Measurements from ENCODE around the gene CHST12. TPM values are rescaled to one million over a fixed set of nuclear protein-coding genes. Genes with fewer than 3 reads are reported as not detected.

Gene CHST12
- 32.0 TPM for polyA plus RNA-seq (2012; ENCODE audit: insufficient read depth, insufficient read length, low read depth)

GRCh38 chr7:2403014-2403717 is at the start of gene CHST12:
Gene CHST12 (plus strand): TSS chr7:2403611. CDS start chr7:2432640, 29,029 bp downstream.
- no peak for TF ChIP-seq CTCF (IDR thresholded peaks at IDR 0.05; ENCODE audit: low read depth, low read length)
- peak; percentile 97 for DNase-seq
- no peaks in the 10 kb centered on the region for H3K27me3 ChIP-seq
- peaks cover 13% of the 10 kb centered on the region for H3K4me1 ChIP-seq
- H3K4me3 ChIP-seq (ENCODE audit: low read depth, low read length), result peak within 1 kb of the TSS; percentile 83
- H3K36me3 ChIP-seq, result no peaks in the 10 kb centered on the region
- H3K9me3 ChIP-seq, result no peaks in the 10 kb centered on the region

DNA sequence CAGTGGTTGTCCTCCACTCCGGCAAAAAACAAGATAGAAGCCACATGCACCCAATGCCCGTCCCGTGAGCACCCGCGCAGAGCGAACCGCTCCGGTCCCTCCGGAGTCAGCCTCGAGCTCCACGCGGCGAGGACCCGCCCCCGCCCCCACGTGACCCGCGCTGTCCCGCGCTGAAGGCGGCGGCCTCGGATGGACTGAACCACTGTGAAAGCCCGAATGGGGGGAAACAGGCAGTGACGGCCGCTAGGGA is 49.5 kb upstream of the CHST12 start:
- Histone ChIP-seq H3K4me1 (peaks cover 5% of the 10 kb centered on the region), H3K36me3 (peaks cover 34% of the 10 kb centered on the region), H3K9me3 (no peaks in the 10 kb centered on the region), H3K4me3 (ENCODE audit: low read depth, low read length) (peak overlapping the region; percentile 90), H3K27me3 (no peaks in the 10 kb centered on the region)
- TF ChIP-seq CTCF (IDR thresholded peaks at IDR 0.05; ENCODE audit: low read depth, low read length), result no peak
- DNase-seq, result peak; percentile 94

DNA sequence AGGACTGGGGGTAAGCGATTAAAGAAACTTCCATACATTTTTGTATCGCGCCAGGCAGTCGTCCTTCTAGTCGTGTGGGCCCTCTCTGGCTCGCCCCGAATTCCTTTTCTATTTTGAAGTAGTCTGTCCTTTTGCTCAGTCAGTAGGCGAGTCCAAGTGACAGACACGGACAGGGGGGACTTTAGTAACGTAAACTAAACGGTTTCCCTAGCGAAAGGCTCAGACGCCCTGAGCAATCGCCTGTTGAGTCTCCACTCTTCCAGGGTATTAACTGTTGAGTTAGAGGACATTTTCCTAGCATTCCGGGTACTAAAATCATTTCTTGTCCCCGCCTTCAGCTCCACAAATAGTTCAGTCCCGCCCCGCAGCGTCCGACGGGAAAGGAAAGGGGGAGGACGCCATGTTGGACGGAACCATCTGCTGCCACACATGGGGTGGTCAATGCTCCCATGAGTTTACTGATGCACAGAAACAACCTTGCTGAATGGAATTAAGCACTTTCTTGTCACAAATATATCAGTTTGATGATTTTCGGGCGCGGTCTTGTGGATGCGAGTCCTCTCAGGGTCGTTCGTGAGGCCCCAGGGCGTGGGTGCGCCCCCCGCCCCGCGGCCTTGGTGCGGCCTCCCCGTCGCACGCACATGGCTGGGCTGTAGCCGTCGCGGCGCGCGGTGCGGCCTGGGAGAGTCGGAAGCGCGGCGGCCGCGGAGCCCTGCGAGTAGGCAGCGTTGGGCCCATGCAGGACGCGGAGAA is 49.0 kb upstream of the CHST12 start, which contains the start of gene EIF3B:
Gene EIF3B (plus strand): TSS at position 642 of the 753 bp plus-strand sequence. CDS start 95 bp downstream, at position 737.
- peaks cover 39% of the 10 kb centered on the region for H3K36me3 ChIP-seq
- TF ChIP-seq CTCF (IDR thresholded peaks at IDR 0.05; ENCODE audit: low read depth, low read length), result no peak
- H3K4me1 ChIP-seq, result peaks cover 5% of the 10 kb centered on the region
- peak; percentile 91 for DNase-seq
- H3K9me3 ChIP-seq, result no peaks in the 10 kb centered on the region
- peak within 1 kb of the TSS; percentile 90 for H3K4me3 ChIP-seq (ENCODE audit: low read depth, low read length)
- no peaks in the 10 kb centered on the region for H3K27me3 ChIP-seq

GRCh38 chr7:2354939-2355704 is 48.3 kb upstream of the CHST12 start:
- DNase-seq, result no peak
- Histone ChIP-seq H3K4me1 (peaks cover 5% of the 10 kb centered on the region), H3K4me3 (ENCODE audit: low read depth, low read length) (peak overlapping the region; percentile 90), H3K27me3 (no peaks in the 10 kb centered on the region), H3K36me3 (peaks cover 47% of the 10 kb centered on the region), H3K9me3 (no peaks in the 10 kb centered on the region)
- TF ChIP-seq CTCF (IDR thresholded peaks at IDR 0.05; ENCODE audit: low read depth, low read length), result no peak

DNA sequence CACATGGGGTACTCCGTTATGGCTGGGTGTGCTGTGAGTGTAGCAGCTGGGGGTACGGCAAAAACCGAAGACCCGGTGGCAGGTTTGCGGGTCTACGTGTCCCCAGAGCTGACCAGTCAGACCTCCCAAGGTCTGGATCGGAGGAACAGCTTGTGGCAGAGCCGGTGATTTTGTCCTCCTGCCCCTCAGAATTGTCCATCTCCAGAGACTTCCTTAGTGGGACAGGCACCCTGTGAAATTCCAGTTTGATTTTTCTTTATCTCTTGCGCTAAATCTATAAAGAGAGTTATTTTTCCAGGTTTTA is 47.8 kb upstream of the CHST12 start:
- H3K9me3 ChIP-seq, result no peaks in the 10 kb centered on the region
- peaks cover 52% of the 10 kb centered on the region for H3K36me3 ChIP-seq
- peaks cover 5% of the 10 kb centered on the region for H3K4me1 ChIP-seq
- DNase-seq, result no peak
- no peaks in the 10 kb centered on the region for H3K27me3 ChIP-seq
- peak overlapping the region; percentile 90 for H3K4me3 ChIP-seq (ENCODE audit: low read depth, low read length)
- no peak for TF ChIP-seq CTCF (IDR thresholded peaks at IDR 0.05; ENCODE audit: low read depth, low read length)

Data from BE2C (cell line).